AG09309 (cell line): ENCODE results near the gene VWA2.

Experiments used
- DNase-seq: peaks from one replicate; pipeline ENCODE4 v3.0.0-alpha.2; 2010; ENCODE audit warnings: low read depth
- H3K4me3 ChIP-seq: 2 replicates; pipeline ENCODE4 v1.5.1; 2011; ENCODE audit warnings: mild to moderate bottlenecking, low read depth, low read length, moderate library complexity; ENCODE audit not compliant: control insufficient read depth
- CTCF ChIP-seq: IDR thresholded peaks from 2 replicates; pipeline ENCODE4 v1.5.1; 2011; ENCODE audit warnings: mild to moderate bottlenecking, low read depth, low read length, inconsistent platforms; ENCODE audit not compliant: insufficient read depth, control insufficient read depth; ENCODE audit errors: missing control alignments

VWA2 gene

GRCh38 chr10:114260366-114260765 lies 21.3 kb downstream of the VWA2 start:
- H3K4me3 ChIP-seq: no peak overlapping the region
- no peak for TF ChIP-seq CTCF
- no peak for DNase-seq

GRCh38 chr10:114261076-114261475 lies 22.0 kb downstream of the VWA2 start:
- H3K4me3 ChIP-seq: no peak overlapping the region
- TF ChIP-seq CTCF: no peak
- peak; percentile 60 for DNase-seq

GRCh38 chr10:114262496-114262895 lies 23.4 kb downstream of the VWA2 start:
- H3K4me3 ChIP-seq: no peak overlapping the region
- TF ChIP-seq CTCF: no peak
- no peak for DNase-seq

- DNase-seq: no peak
- TF ChIP-seq CTCF: no peak
Measured at GRCh38 chr10:114265392-114266053, 26.5 kb downstream of the VWA2 start.

GRCh38 chr10:114266521-114266920 lies 27.5 kb downstream of the VWA2 start:
- DNase-seq: no peak
- no peak overlapping the region for H3K4me3 ChIP-seq

More at GRCh38 chr10:114265392-114266053, 26.5 kb downstream of the VWA2 start:
- no peak overlapping the region for H3K4me3 ChIP-seq

GRCh38 chr10:114271075-114271778 lies 32.2 kb downstream of the VWA2 start:
- no peak for DNase-seq
- TF ChIP-seq CTCF: no peak

More at GRCh38 chr10:114266521-114266920, 27.5 kb downstream of the VWA2 start:
- TF ChIP-seq CTCF: no peak

GRCh38 chr10:114271779-114272167 lies 32.7 kb downstream of the VWA2 start:
- DNase-seq: peak; percentile 86
- no peak for TF ChIP-seq CTCF
- H3K4me3 ChIP-seq: no peak overlapping the region

More at GRCh38 chr10:114271075-114271778, 32.2 kb downstream of the VWA2 start:
- H3K4me3 ChIP-seq: no peak overlapping the region
